ENCODE measurements around the gene RCC1.

Gene RCC1

GRCh38 chr1:28545246-28545628 is 39.4 kb downstream of the RCC1 start:
- H3K4me1 ChIP-seq (ENCODE audit: low read length) = no peaks in the 10 kb centered on the region
- H3K4me3 ChIP-seq (ENCODE audit: low read length) = no peak overlapping the region
- H3K79me2 ChIP-seq (ENCODE audit: low read length) = no peaks in the 10 kb centered on the region
- H3K9ac ChIP-seq (ENCODE audit: low read length) = no peak overlapping the region
- TF ChIP-seq, protein P1, sequence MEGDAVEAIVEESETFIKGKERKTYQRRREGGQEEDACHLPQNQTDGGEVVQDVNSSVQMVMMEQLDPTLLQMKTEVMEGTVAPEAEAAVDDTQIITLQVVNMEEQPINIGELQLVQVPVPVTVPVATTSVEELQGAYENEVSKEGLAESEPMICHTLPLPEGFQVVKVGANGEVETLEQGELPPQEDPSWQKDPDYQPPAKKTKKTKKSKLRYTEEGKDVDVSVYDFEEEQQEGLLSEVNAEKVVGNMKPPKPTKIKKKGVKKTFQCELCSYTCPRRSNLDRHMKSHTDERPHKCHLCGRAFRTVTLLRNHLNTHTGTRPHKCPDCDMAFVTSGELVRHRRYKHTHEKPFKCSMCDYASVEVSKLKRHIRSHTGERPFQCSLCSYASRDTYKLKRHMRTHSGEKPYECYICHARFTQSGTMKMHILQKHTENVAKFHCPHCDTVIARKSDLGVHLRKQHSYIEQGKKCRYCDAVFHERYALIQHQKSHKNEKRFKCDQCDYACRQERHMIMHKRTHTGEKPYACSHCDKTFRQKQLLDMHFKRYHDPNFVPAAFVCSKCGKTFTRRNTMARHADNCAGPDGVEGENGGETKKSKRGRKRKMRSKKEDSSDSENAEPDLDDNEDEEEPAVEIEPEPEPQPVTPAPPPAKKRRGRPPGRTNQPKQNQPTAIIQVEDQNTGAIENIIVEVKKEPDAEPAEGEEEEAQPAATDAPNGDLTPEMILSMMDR (IDR thresholded peaks at IDR 0.05; ENCODE audit: low read length) = no peak
- TF ChIP-seq EZH2 (optimal IDR thresholded peaks at IDR 0.05; ENCODE audit: low read depth, low read length) = no peak
- no peak for TF ChIP-seq EZH2phosphoT487 (IDR thresholded peaks at IDR 0.05; ENCODE audit: low read length)
- H2AFZ ChIP-seq (ENCODE audit: low read length) = no peak overlapping the region
- no peak for DNase-seq
- H3K9me2 ChIP-seq (replicated peaks; ENCODE audit: insufficient read depth, low read length) = no peaks in the 10 kb centered on the region
- H3K9me3 ChIP-seq (replicated peaks; ENCODE audit: insufficient read depth, low read length) = no peaks in the 10 kb centered on the region
- no peaks in the 10 kb centered on the region for H3K27me3 ChIP-seq (replicated peaks; ENCODE audit: insufficient read depth, low read length)
- H3F3A ChIP-seq (ENCODE audit: insufficient read depth, low read length) = no peaks in the 10 kb centered on the region
- H3K36me3 ChIP-seq (replicated peaks; ENCODE audit: insufficient read depth, low read length) = no peaks in the 10 kb centered on the region
- H3K4me2 ChIP-seq (ENCODE audit: low read depth, low read length) = no peak overlapping the region
- no peaks in the 10 kb centered on the region for H4K20me1 ChIP-seq (ENCODE audit: insufficient read depth, low read length)
- H3K27ac ChIP-seq (ENCODE audit: low read length) = no peak overlapping the region

DNA sequence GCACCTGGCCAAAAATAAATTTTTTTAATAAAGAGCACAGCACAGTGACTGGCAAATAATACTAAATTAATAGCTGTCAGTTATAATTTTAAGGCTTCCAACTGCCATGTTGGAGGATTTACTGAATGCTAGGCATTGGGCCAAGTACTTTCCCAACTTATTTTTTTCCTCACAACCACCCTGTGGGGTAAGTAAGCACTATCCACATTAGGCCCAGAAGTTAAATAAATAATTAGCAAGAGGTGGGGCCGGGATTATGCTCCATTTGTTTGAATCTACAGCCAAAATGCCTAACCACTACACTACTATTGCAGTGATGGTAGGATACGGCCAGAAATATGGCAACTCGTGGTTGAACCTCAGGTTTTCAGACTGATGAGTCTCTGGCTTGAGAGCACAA is 42.5 kb downstream of the RCC1 start:
- Histone ChIP-seq H3K27me3 (replicated peaks; ENCODE audit: insufficient read depth, low read length) (no peaks in the 10 kb centered on the region), H2AFZ (ENCODE audit: low read length) (no peak overlapping the region), H3K9ac (ENCODE audit: low read length) (no peak overlapping the region), H3K27ac (ENCODE audit: low read length) (no peak overlapping the region), H3F3A (ENCODE audit: insufficient read depth, low read length) (peaks cover 13% of the 10 kb centered on the region), H3K4me1 (ENCODE audit: low read length) (no peaks in the 10 kb centered on the region), H3K79me2 (ENCODE audit: low read length) (peaks cover 4% of the 10 kb centered on the region), H3K4me2 (ENCODE audit: low read depth, low read length) (no peak overlapping the region), H3K36me3 (replicated peaks; ENCODE audit: insufficient read depth, low read length) (no peaks in the 10 kb centered on the region), H4K20me1 (ENCODE audit: insufficient read depth, low read length) (no peaks in the 10 kb centered on the region), H3K9me2 (replicated peaks; ENCODE audit: insufficient read depth, low read length) (no peaks in the 10 kb centered on the region), H3K4me3 (ENCODE audit: low read length) (no peak overlapping the region), H3K9me3 (replicated peaks; ENCODE audit: insufficient read depth, low read length) (no peaks in the 10 kb centered on the region)
- TF ChIP-seq EZH2 (optimal IDR thresholded peaks at IDR 0.05; ENCODE audit: low read depth, low read length) (no peak), EZH2phosphoT487 (IDR thresholded peaks at IDR 0.05; ENCODE audit: low read length) (no peak)
- TF ChIP-seq, protein P1 (IDR thresholded peaks at IDR 0.05; ENCODE audit: low read length) = no peak
- no peak for DNase-seq

DNA sequence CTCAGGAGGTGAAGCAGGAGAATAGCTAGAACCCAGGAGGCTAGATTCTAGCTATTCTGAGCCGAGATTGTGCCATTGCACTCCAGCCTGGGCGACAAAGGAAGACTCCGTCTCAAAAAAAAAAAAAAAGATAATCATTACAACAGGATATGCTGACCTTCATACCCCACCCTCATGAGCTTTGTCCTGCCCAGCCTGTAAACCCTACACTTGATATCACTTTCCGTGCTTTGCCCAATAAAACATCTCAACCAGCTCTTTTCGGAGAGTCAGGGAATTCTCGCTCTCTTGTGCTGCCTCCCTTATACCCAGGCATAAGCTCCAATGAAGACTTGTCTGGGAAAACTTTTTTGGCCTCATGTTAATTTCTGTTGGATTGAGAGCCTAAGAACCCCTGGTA is 45.5 kb downstream of the RCC1 start:
- Histone ChIP-seq H4K20me1 (ENCODE audit: insufficient read depth, low read length) (no peaks in the 10 kb centered on the region), H3K9me2 (replicated peaks; ENCODE audit: insufficient read depth, low read length) (no peaks in the 10 kb centered on the region), H3K4me1 (ENCODE audit: low read length) (peaks cover 4% of the 10 kb centered on the region; the same call in 1 of the 2 replicates), H3K9ac (ENCODE audit: low read length) (no peak overlapping the region), H3K4me3 (ENCODE audit: low read length) (no peak overlapping the region), H3K27me3 (replicated peaks; ENCODE audit: insufficient read depth, low read length) (no peaks in the 10 kb centered on the region), H3K4me2 (ENCODE audit: low read depth, low read length) (no peak overlapping the region), H3K79me2 (ENCODE audit: low read length) (peaks cover 26% of the 10 kb centered on the region), H3F3A (ENCODE audit: insufficient read depth, low read length) (peaks cover 19% of the 10 kb centered on the region), H3K36me3 (replicated peaks; ENCODE audit: insufficient read depth, low read length) (no peaks in the 10 kb centered on the region), H3K27ac (ENCODE audit: low read length) (no peak overlapping the region), H3K9me3 (replicated peaks; ENCODE audit: insufficient read depth, low read length) (no peaks in the 10 kb centered on the region), H2AFZ (ENCODE audit: low read length) (no peak overlapping the region)
- no peak for DNase-seq
- TF ChIP-seq EZH2 (optimal IDR thresholded peaks at IDR 0.05; ENCODE audit: low read depth, low read length) (no peak), EZH2phosphoT487 (IDR thresholded peaks at IDR 0.05; ENCODE audit: low read length) (no peak)
- TF ChIP-seq, protein P1 (IDR thresholded peaks at IDR 0.05; ENCODE audit: low read length) = no peak

All from MM.1S (cell line).